DOHH2 (cell line): Measurements from ENCODE around the gene CCIN.

Source experiments
- EZH2phosphoT487 ChIP-seq: fragments of 200-600 bp; sonication (generic); IDR thresholded peaks from 2 replicates; pipeline ENCODE4 v1.6.1; 2017; ENCODE audit warnings: borderline replicate concordance, mild to moderate bottlenecking, antibody characterized with exemption, low read length, moderate library complexity, mixed read lengths
- TF ChIP-seq, protein P1 (sequence below): fragments of 200-600 bp; sonication (generic); IDR thresholded peaks from one replicate; pipeline ENCODE4 v1.5.1; 2014; ENCODE audit warnings: antibody characterized with exemption, mild to moderate bottlenecking, low read depth, low read length; ENCODE audit not compliant: poor library complexity, severe bottlenecking

DNA sequence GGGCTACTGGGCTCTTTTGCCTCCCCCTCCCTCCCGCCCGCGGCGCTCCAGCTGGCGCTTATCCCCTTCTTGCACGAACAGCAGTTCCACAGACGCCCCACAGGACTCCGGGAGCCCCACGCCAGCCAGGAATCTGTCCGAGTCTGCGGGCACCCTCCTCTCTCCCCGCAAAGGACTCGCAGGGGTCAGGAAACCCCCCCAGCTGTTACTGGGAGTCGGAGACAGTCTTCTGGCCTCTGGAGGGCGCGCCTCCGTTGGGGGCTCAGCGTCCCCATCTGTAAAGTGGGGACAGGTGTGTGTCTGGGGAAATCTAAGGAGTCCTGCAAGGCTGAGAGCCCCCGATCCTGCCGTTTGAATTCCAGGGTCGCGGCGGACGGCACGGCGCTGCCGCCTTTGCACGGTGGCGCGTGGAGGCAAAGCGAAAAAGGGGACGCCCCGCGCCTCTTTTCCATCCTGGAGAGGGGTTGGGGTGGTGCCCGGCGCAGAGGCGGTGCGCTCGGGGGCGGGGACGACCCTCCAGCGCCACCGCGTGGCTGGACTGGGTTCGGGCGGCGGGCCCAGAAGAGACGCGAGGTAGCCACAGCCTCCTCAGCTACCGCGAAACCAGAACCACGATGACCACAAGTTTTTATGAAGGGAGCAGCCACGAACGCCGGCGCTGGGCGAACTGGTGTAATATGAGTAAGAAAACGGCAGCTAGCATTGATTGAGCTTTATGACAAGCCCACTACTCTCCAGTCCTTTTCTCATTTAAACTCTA is 2.8 kb upstream of the CCIN start:
- TF ChIP-seq, protein P1, sequence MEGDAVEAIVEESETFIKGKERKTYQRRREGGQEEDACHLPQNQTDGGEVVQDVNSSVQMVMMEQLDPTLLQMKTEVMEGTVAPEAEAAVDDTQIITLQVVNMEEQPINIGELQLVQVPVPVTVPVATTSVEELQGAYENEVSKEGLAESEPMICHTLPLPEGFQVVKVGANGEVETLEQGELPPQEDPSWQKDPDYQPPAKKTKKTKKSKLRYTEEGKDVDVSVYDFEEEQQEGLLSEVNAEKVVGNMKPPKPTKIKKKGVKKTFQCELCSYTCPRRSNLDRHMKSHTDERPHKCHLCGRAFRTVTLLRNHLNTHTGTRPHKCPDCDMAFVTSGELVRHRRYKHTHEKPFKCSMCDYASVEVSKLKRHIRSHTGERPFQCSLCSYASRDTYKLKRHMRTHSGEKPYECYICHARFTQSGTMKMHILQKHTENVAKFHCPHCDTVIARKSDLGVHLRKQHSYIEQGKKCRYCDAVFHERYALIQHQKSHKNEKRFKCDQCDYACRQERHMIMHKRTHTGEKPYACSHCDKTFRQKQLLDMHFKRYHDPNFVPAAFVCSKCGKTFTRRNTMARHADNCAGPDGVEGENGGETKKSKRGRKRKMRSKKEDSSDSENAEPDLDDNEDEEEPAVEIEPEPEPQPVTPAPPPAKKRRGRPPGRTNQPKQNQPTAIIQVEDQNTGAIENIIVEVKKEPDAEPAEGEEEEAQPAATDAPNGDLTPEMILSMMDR: peak; percentile 92
- TF ChIP-seq EZH2phosphoT487: no peak
